ENCODE results near the gene CHST4. TPM values are rescaled to one million over a fixed set of nuclear protein-coding genes. Genes with fewer than 3 reads are reported as not detected.

Gene CHST4
- total RNA-seq, 2 donors from 2014 or later: 0.18 to 1.2 TPM

DNA sequence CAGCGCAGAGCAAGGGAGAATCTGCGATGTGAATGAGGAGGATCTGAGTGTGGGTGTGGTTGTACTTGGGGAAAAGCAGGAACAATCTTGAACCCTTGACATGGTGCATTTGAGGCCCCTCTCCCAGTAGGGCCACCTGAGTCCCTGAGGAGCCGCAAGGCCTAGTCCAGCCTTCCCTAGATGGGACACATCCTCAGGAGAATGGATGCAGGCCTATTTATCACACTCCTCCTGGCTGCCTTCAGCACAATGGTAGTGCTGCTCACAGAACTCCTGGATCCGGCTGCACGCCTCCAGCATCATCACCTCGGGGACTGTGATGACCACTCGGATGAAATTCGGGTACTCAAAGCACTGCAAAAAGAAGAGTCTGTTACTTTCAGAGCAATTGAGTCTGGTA, 41.7 kb downstream of the CHST4 start:
- Histone ChIP-seq H3K4me1 (replicated peaks) (peaks cover 3% of the 10 kb centered on the region), H3K9me3 (no peaks in the 10 kb centered on the region), H3K4me3 (no peak overlapping the region), H3K36me3 (no peaks in the 10 kb centered on the region), H3K27me3 (replicated peaks; ENCODE audit: insufficient read depth) (no peaks in the 10 kb centered on the region), H3K27ac (no peak overlapping the region)
- DNase-seq (ENCODE audit: low spot score): no peak
- WGBS: 91% methylated on average over 8 of the region's 8 CpGs
- no peak for TF ChIP-seq CTCF (IDR thresholded peaks at IDR 0.05)
- TF ChIP-seq POLR2A (IDR thresholded peaks at IDR 0.05): no peak
- no peak for TF ChIP-seq POLR2AphosphoS5 (IDR thresholded peaks at IDR 0.05)
- intact Hi-C loops (cut with DNase I): no loop called here

- Histone ChIP-seq H3K4me3 (no peak overlapping the region), H3K4me1 (replicated peaks) (peaks cover 3% of the 10 kb centered on the region), H3K27ac (no peak overlapping the region), H3K9me3 (no peaks in the 10 kb centered on the region), H3K36me3 (no peaks in the 10 kb centered on the region), H3K27me3 (replicated peaks; ENCODE audit: insufficient read depth) (no peaks in the 10 kb centered on the region)
- TF ChIP-seq CTCF (IDR thresholded peaks at IDR 0.05): no peak
- TF ChIP-seq POLR2AphosphoS5 (IDR thresholded peaks at IDR 0.05): no peak
- no peak for TF ChIP-seq POLR2A (IDR thresholded peaks at IDR 0.05)
- intact Hi-C loops (cut with DNase I): no loop called here
- DNase-seq (ENCODE audit: low spot score): no peak
- WGBS: 35% methylated on average over 4 of the region's 4 CpGs
Measured at GRCh38 chr16:71568551-71568950, 42.3 kb downstream of the CHST4 start.

DNA sequence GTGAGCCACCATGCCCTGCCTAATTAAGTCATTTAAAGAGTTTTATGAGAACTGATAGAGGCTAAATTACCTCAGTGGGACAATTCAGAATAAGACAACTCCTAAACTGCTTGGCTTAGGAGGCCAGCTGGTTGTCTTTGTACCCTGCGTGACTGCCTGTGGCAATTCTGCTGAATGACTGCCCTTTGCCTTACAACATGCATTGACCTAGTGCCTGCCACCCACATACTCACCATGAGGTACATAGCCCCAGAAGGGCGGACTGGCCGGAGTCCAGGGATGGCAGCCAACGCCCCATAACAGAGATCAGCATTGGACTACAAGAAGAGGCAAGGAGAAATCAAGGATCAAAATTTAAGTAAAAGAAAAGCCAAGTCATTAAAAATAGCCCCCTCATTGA, 43.4 kb downstream of the CHST4 start:
- H3K9me3 ChIP-seq: no peaks in the 10 kb centered on the region
- no peak overlapping the region for H3K4me3 ChIP-seq
- H3K36me3 ChIP-seq: no peaks in the 10 kb centered on the region
- H3K27ac ChIP-seq: no peak overlapping the region
- WGBS: 90% methylated on average over 4 of the region's 4 CpGs
- no peak for DNase-seq (ENCODE audit: low spot score)
- intact Hi-C loops (cut with DNase I): no loop called here
- H3K27me3 ChIP-seq (replicated peaks; ENCODE audit: insufficient read depth): no peaks in the 10 kb centered on the region
- H3K4me1 ChIP-seq (replicated peaks): no peaks in the 10 kb centered on the region
- TF ChIP-seq CTCF (IDR thresholded peaks at IDR 0.05) (no peak), POLR2A (IDR thresholded peaks at IDR 0.05) (no peak), POLR2AphosphoS5 (IDR thresholded peaks at IDR 0.05) (no peak)

GRCh38 chr16:71570144-71570543, 43.9 kb downstream of the CHST4 start:
- intact Hi-C loops (cut with DNase I): no loop called here
- WGBS: 93% methylated on average over 8 of the region's 8 CpGs
- Histone ChIP-seq H3K4me3 (no peak overlapping the region), H3K27ac (no peak overlapping the region), H3K9me3 (no peaks in the 10 kb centered on the region), H3K27me3 (replicated peaks; ENCODE audit: insufficient read depth) (no peaks in the 10 kb centered on the region), H3K36me3 (no peaks in the 10 kb centered on the region), H3K4me1 (replicated peaks) (no peaks in the 10 kb centered on the region)
- TF ChIP-seq POLR2A (IDR thresholded peaks at IDR 0.05) (no peak), CTCF (IDR thresholded peaks at IDR 0.05) (no peak), POLR2AphosphoS5 (IDR thresholded peaks at IDR 0.05) (no peak)
- DNase-seq (ENCODE audit: low spot score): no peak

DNA sequence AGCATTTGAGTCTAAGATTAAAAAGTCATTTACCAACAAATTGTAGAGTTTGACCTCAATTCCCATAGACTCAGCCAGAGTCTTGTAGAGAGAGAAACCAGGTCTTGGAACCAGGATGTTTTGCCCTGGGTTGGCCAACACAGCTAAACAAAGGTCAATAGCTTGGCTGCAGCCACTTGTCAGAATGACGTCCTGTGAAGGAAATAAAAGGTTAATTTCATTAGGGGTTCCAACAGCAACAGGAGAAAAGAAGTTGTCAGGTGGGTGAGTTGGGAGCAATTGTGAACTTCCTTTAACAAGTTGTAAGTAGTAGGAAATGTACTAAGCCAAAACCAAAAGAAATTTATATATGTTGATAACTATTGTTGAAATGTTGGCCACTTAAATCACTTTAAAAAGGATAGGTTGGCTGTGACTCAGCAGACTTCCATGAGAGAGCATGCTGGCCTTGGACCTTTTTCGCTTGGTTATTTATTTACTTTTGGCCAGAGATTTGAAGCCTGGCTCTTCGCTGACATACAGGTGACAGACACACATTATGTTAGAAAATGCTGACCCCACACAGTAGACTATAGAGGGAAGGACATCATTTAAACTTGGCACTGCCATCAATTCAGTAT, 46.4 kb downstream of the CHST4 start:
- WGBS: 59% methylated on average over 3 of the region's 3 CpGs
- Histone ChIP-seq H3K36me3 (no peaks in the 10 kb centered on the region), H3K9me3 (no peaks in the 10 kb centered on the region), H3K4me3 (no peak overlapping the region), H3K4me1 (replicated peaks) (no peaks in the 10 kb centered on the region), H3K27me3 (replicated peaks; ENCODE audit: insufficient read depth) (no peaks in the 10 kb centered on the region), H3K27ac (no peak overlapping the region)
- intact Hi-C loops (cut with DNase I): no loop called here
- no peak for DNase-seq (ENCODE audit: low spot score)
- TF ChIP-seq POLR2A (IDR thresholded peaks at IDR 0.05): no peak
- TF ChIP-seq POLR2AphosphoS5 (IDR thresholded peaks at IDR 0.05): no peak
- no peak for TF ChIP-seq CTCF (IDR thresholded peaks at IDR 0.05)

Data from prostate gland (tissue), 2 donors.